HepG2 (cell line): Measurements from ENCODE around the gene GPLD1. TPM values are rescaled to one million over a fixed set of nuclear protein-coding genes. Genes with fewer than 3 reads are reported as not detected.
A peak's percentile ranks its signal among the peaks of the same experiment; 100 is the strongest.

ENCODE experiments used
- ATM ChIP-seq: fragments of 450-650 bp; IDR thresholded peaks from 2 replicates; pipeline ENCODE4 v1.7.1; 2017; ENCODE audit warnings: mild to moderate bottlenecking, borderline replicate concordance
- BCL3 ChIP-seq: sonication (generic); formaldehyde crosslinking; IDR thresholded peaks from 2 replicates; pipeline ENCODE4 v1.5.1; 2020; ENCODE audit warnings: mild to moderate bottlenecking, missing genetic modification reagents, moderate library complexity
- CENPBD1 ChIP-seq: sonication (generic); formaldehyde crosslinking; IDR thresholded peaks from 2 replicates; pipeline ENCODE4 v1.8.0; 2022; ENCODE audit warnings: missing genetic modification reagents, low read depth, mild to moderate bottlenecking, borderline replicate concordance
- CTCF ChIP-seq: sonication (generic); formaldehyde crosslinking; IDR thresholded peaks from 2 replicates; pipeline ENCODE4 v1.5.0; 2020; ENCODE audit warnings: mild to moderate bottlenecking, missing genetic modification reagents, moderate library complexity
- EHMT2 ChIP-seq: fragments of 200-600 bp; sonication (generic); IDR thresholded peaks from 2 replicates; pipeline ENCODE4 v1.7.0; 2017; ENCODE audit warnings: antibody characterized with exemption, low read depth, low read length, borderline replicate concordance
- ETV6 ChIP-seq: sonication (generic); formaldehyde crosslinking; conservative IDR thresholded peaks from 2 replicates; pipeline ENCODE4 v1.4.0; 2020; ENCODE audit warnings: missing genetic modification reagents
- FOXC1 ChIP-seq: sonication (generic); formaldehyde crosslinking; IDR thresholded peaks from 2 replicates; pipeline ENCODE4 v1.8.0; 2022; ENCODE audit warnings: mild to moderate bottlenecking, missing genetic modification reagents, borderline replicate concordance
- HOXD1 ChIP-seq: sonication (generic); formaldehyde crosslinking; IDR thresholded peaks from 2 replicates; pipeline ENCODE4 v1.5.0; 2020; ENCODE audit warnings: missing genetic modification reagents
- KIAA2018 ChIP-seq: sonication (generic); formaldehyde crosslinking; IDR thresholded peaks from 2 replicates; pipeline ENCODE4 v1.5.0; 2020; ENCODE audit warnings: mild to moderate bottlenecking, missing genetic modification reagents, borderline replicate concordance
- PRMT3 ChIP-seq: sonication (generic); formaldehyde crosslinking; IDR thresholded peaks from 2 replicates; pipeline ENCODE4 v1.8.1; 2022; ENCODE audit warnings: low read depth, mild to moderate bottlenecking, moderate library complexity, missing genetic modification reagents, borderline replicate concordance
- RAD51 ChIP-seq: fragments of 450-650 bp; IDR thresholded peaks from 2 replicates; pipeline ENCODE4 v1.6.1; 2016; ENCODE audit warnings: borderline replicate concordance
- SMC3 ChIP-seq: IDR thresholded peaks from 2 replicates; pipeline ENCODE4 v1.6.1; 2011; ENCODE audit warnings: low read length, improper control_type of control experiment
- STAG1 ChIP-seq: sonication (generic); formaldehyde crosslinking; IDR thresholded peaks from 2 replicates; pipeline ENCODE4 v1.4.0; 2020; ENCODE audit warnings: missing genetic modification reagents
- TFAP4 ChIP-seq: sonication (generic); IDR thresholded peaks from 2 replicates; pipeline ENCODE4 v1.6.1; 2016; ENCODE audit warnings: low read depth, borderline replicate concordance
- TMF1 ChIP-seq: sonication (generic); formaldehyde crosslinking; IDR thresholded peaks from 2 replicates; pipeline ENCODE4 v1.8.1; 2022; ENCODE audit warnings: low read depth, missing genetic modification reagents
- ZMYM4 ChIP-seq: sonication (generic); formaldehyde crosslinking; IDR thresholded peaks from 2 replicates; pipeline ENCODE4 v1.8.1; 2023; ENCODE audit warnings: mild to moderate bottlenecking, missing genetic modification reagents
- ZNF607 ChIP-seq: sonication (generic); formaldehyde crosslinking; IDR thresholded peaks from 2 replicates; pipeline ENCODE4 v1.5.1; 2020; ENCODE audit warnings: missing genetic modification reagents, mild to moderate bottlenecking, borderline replicate concordance
- ZNF75D ChIP-seq: sonication (generic); formaldehyde crosslinking; IDR thresholded peaks from 2 replicates; pipeline ENCODE4 v1.8.1; 2023; ENCODE audit warnings: missing genetic modification reagents, mild to moderate bottlenecking, borderline replicate concordance
- polyA plus RNA-seq, 8 experiments: library from polyadenylated mRNA; depleted of rRNA in 3 of 8; stranded (reverse) in 7 of 8; unstranded in 1 of 8; fragments of >200 nt; fragmentation: Illumina TruSeq in 4 of 8; extraction: Trizol in 4 of 8; gene quantifications; 2 replicates each; pipeline versions ENCODE4 v1.2.1 to v1.2.3, GENCODE V29; 2011 to 2016; ENCODE audit warnings: low read depth in 4 of 8, missing spikeins in 1 of 8, mixed read lengths in 1 of 8; ENCODE audit not compliant: insufficient read depth in 1 of 8
- total RNA-seq, 5 experiments: library from RNA; depleted of rRNA; stranded (reverse); fragments of >200 nt; fragmentation: Illumina TruSeq; extraction: Trizol; gene quantifications; 2 replicates each; pipeline ENCODE4 v1.2.3, GENCODE V29; 2016; ENCODE audit warnings: low read depth in 1 of 5

The GPLD1 gene
- total and polyA plus RNA-seq, 2 of the 13 experiments (the other 11 are each of a cell fraction or from before 2014, with no cell fraction given), result 6.2 to 7.6 TPM

- TF ChIP-seq KIAA2018 (CRISPR knock-in tag) (no peak), TMF1 (CRISPR knock-in tag) (no peak), ATM (no peak), FOXC1 (no peak), ETV6 (CRISPR knock-in tag) (no peak), PRMT3 (no peak), SMC3 (peak; percentile 60), STAG1 (CRISPR knock-in tag) (peak; percentile 79), ZNF607 (no peak), CTCF (CRISPR knock-in tag) (peak; percentile 76), BCL3 (CRISPR knock-in tag) (no peak), RAD51 (no peak), TFAP4 (no peak), ZNF75D (CRISPR knock-in tag) (no peak), HOXD1 (CRISPR knock-in tag) (no peak), EHMT2 (no peak), ZMYM4 (CRISPR knock-in tag) (no peak), CENPBD1 (no peak)
Observed at GRCh38 chr6:24431045-24431451, 58.3 kb downstream of the GPLD1 start (continued).
